Measurements from ENCODE around the gene WDR73. TPM values are rescaled to one million over a fixed set of nuclear protein-coding genes. Genes with fewer than 3 reads are reported as not detected.

The WDR73 gene
- total and polyA plus RNA-seq, 2 of the 8 experiments (the other 6 are each of a cell fraction or from before 2014, with no cell fraction given): 22.7 to 23.1 TPM

- ChIA-PET CTCF (ENCODE audit: partially characterized antibody) (interaction anchor here (0.5 to 6.5 kb wide), 34 partner anchors 8 to 336 kb away, joined by 3 to 61 read pairs (median 6); partner anchors contain the start of gene WDR73), POLR2A (ENCODE audit: partially characterized antibody) (interaction anchor here (0.6 to 11.9 kb wide), 10 partner anchors 10 to 66 kb away, joined by 3 to 134 read pairs (median 4); no protein-coding TSS in a partner anchor)
- FAIRE-seq (peak; percentile 68), DNase-seq (ENCODE audit: low read depth in 1 of 2, low spot score in 2 of 2) (peak in 1 of 2 experiments; percentile 64)
- H3K36me3 ChIP-seq (ENCODE audit: control insufficient read depth in 2 of 4, insufficient read depth in 4 of 4, low read length in 3 of 4): peaks cover 0 to 2% (median 0%) of the 10 kb centered on the region in 4 experiments; a peak in 1 of 8 replicates
- no peak overlapping the region for H4K8ac ChIP-seq (ENCODE audit: extremely low read depth, insufficient read depth, low read length)
- no peak overlapping the region for H3K56ac ChIP-seq (replicated peaks; ENCODE audit: insufficient read length, low read depth, low read length)
- H3K4me3 ChIP-seq (ENCODE audit: extremely low read depth in 1 of 4, insufficient read depth in 2 of 4, low read depth in 3 of 4, low read length in 4 of 4): no peak overlapping the region
- no peaks in the 10 kb centered on the region; a peak in 1 of 4 replicates for H3K9me3 ChIP-seq (ENCODE audit: insufficient read depth in 2 of 2, low read depth in 1 of 2, low read length in 1 of 2)
- peaks cover 10% of the 10 kb centered on the region; the same call in 1 of the 2 replicates for H3K23me2 ChIP-seq (ENCODE audit: low read depth, low read length)
- peaks cover 0 to under 1% of the 10 kb centered on the region in 2 experiments for H4K20me1 ChIP-seq (replicated peaks in 1 of 2; ENCODE audit: control insufficient read depth in 1 of 2, insufficient read depth in 2 of 2, low read length in 2 of 2)
- no peak overlapping the region for H4K5ac ChIP-seq (ENCODE audit: insufficient read length, low read depth, low read length)
- no peak overlapping the region for H3K9ac ChIP-seq (replicated peaks in 1 of 4; ENCODE audit: extremely low read depth in 1 of 4, low read depth in 3 of 4, low read length in 3 of 4)
- peaks cover 0 to 17% of the 10 kb centered on the region in 2 experiments; a peak in 2 of 4 replicates for H3K79me2 ChIP-seq (ENCODE audit: control insufficient read depth in 1 of 2, insufficient read depth in 2 of 2, low read length in 2 of 2)
- no peak overlapping the region for H3K23ac ChIP-seq (ENCODE audit: insufficient read length)
- no peaks in the 10 kb centered on the region; the same call in 1 of the 2 replicates for H3K79me1 ChIP-seq (ENCODE audit: low read depth, low read length)
- no peak overlapping the region for H3K18ac ChIP-seq (ENCODE audit: extremely low read depth, low read length)
- H3K4me1 ChIP-seq (replicated peaks in 1 of 4; ENCODE audit: control insufficient read depth in 3 of 4, insufficient read depth in 4 of 4, low read length in 3 of 4): peaks cover 2 to 16% (median 5%) of the 10 kb centered on the region in 4 experiments
- no peak overlapping the region for H4K91ac ChIP-seq (replicated peaks; ENCODE audit: insufficient read length, low read length)
- no peak overlapping the region for H2BK12ac ChIP-seq (ENCODE audit: low read depth, low read length)
- no peak overlapping the region for H2BK20ac ChIP-seq (ENCODE audit: low read length)
- peaks cover 0 to 3% (median 0%) of the 10 kb centered on the region in 4 experiments; a peak in 3 of 7 replicates for H3K27me3 ChIP-seq (replicated peaks in 1 of 4; ENCODE audit: control insufficient read depth in 3 of 4, extremely low read depth in 1 of 4, insufficient read depth in 3 of 4, low read length in 3 of 4)
- WGBS, 2 experiments (ENCODE audit: extremely low coverage in 1 of 2, insufficient coverage in 1 of 2, insufficient read length in 1 of 2, insufficient replicate concordance in 2 of 2, low coverage in 1 of 2, low lambda C conversion rate in 2 of 2, missing lambda C conversion rate in 1 of 2): 58% methylated on average over 1 of the region's 1 CpG; no CpG with 5 or more reads in 1 of the 2 experiments
- H3K27ac ChIP-seq (ENCODE audit: low read depth, low read length): no peak overlapping the region
- no peak overlapping the region for H3K14ac ChIP-seq (ENCODE audit: insufficient read length)
- H3K4ac ChIP-seq (replicated peaks; ENCODE audit: insufficient read length, low read depth, low read length): no peak overlapping the region
- H3K4me2 ChIP-seq (ENCODE audit: insufficient read depth in 1 of 2, low read depth in 2 of 2, low read length in 2 of 2): no peak overlapping the region
- no peak overlapping the region for H2AFZ ChIP-seq (ENCODE audit: low read length)
- no peak overlapping the region for H2BK15ac ChIP-seq (ENCODE audit: low read length)
- no peak overlapping the region for H2BK5ac ChIP-seq (ENCODE audit: low read depth, low read length)
- H2BK120ac ChIP-seq (replicated peaks; ENCODE audit: low read depth, low read length): no peak overlapping the region
- no peak overlapping the region for H2AK5ac ChIP-seq (ENCODE audit: low read depth, low read length)
- no peak for TF ChIP-seq FOSL1 (IDR thresholded peaks at IDR 0.05; ENCODE audit: insufficient read depth, low read depth, low read length)
- no peak for TF ChIP-seq MAFK (IDR thresholded peaks at IDR 0.05; ENCODE audit: low read depth, low read length)
- no peak for TF ChIP-seq RBBP5 (IDR thresholded peaks at IDR 0.05; ENCODE audit: borderline replicate concordance, low read depth, low read length)
- no peak for TF ChIP-seq NRF1 (IDR thresholded peaks at IDR 0.05; ENCODE audit: low read depth, low read length)
- TF ChIP-seq EP300 (IDR thresholded peaks at IDR 0.05; ENCODE audit: borderline replicate concordance in 1 of 2, low read depth in 2 of 2, low read length in 2 of 2): no peak
- TF ChIP-seq, protein P1, sequence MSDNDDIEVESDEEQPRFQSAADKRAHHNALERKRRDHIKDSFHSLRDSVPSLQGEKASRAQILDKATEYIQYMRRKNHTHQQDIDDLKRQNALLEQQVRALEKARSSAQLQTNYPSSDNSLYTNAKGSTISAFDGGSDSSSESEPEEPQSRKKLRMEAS (IDR thresholded peaks at IDR 0.05): 0 out of 2 replicates have a peak, but pooled peaks have one; percentile 25
- TF ChIP-seq POLR2A (IDR thresholded peaks at IDR 0.05; ENCODE audit: control extremely low read depth in 1 of 2, low read depth in 2 of 2, low read length in 2 of 2): no peak
- TF ChIP-seq, protein P2, sequence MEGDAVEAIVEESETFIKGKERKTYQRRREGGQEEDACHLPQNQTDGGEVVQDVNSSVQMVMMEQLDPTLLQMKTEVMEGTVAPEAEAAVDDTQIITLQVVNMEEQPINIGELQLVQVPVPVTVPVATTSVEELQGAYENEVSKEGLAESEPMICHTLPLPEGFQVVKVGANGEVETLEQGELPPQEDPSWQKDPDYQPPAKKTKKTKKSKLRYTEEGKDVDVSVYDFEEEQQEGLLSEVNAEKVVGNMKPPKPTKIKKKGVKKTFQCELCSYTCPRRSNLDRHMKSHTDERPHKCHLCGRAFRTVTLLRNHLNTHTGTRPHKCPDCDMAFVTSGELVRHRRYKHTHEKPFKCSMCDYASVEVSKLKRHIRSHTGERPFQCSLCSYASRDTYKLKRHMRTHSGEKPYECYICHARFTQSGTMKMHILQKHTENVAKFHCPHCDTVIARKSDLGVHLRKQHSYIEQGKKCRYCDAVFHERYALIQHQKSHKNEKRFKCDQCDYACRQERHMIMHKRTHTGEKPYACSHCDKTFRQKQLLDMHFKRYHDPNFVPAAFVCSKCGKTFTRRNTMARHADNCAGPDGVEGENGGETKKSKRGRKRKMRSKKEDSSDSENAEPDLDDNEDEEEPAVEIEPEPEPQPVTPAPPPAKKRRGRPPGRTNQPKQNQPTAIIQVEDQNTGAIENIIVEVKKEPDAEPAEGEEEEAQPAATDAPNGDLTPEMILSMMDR (IDR thresholded peaks at IDR 0.05; ENCODE audit: control extremely low read depth in 1 of 3, insufficient read depth in 1 of 3, low read depth in 1 of 3, low read length in 3 of 3): peak; percentile 64 to 93 (median 88)
- TF ChIP-seq RAD21 (IDR thresholded peaks at IDR 0.05 in 1 of 2, conservative IDR thresholded peaks at IDR 0.05 in 1 of 2; ENCODE audit: low read depth in 2 of 2, low read length in 2 of 2): peak; percentile 91 to 92
Observed at GRCh38 chr15:84598993-84599392, 55.1 kb downstream of the WDR73 start.
